Esophagus (tissue), 2 donors: Measurements from ENCODE around the gene SPAM1. TPM values are rescaled to one million over a fixed set of nuclear protein-coding genes. Genes with fewer than 3 reads are reported as not detected.

Source experiments
- H3K27ac ChIP-seq, 2 donors: one replicate each; pipeline ENCODE4 v1.5.1; 2013; ENCODE audit warnings: low read depth in 2 of 2, mild to moderate bottlenecking in 2 of 2, inconsistent platforms in 1 of 2, low read length in 1 of 2, moderate library complexity in 1 of 2
- H3K27me3 ChIP-seq, 2 donors: one replicate each; pipeline ENCODE4 v1.6.1; 2013; ENCODE audit warnings: low read length in 2 of 2, control low read depth in 1 of 2, mild to moderate bottlenecking in 1 of 2; ENCODE audit not compliant: insufficient read depth in 2 of 2, control insufficient read depth in 1 of 2
- H3K36me3 ChIP-seq, 2 donors: one replicate each; pipeline ENCODE4 v1.6.1; 2013; ENCODE audit warnings: low read length in 1 of 2; ENCODE audit not compliant: control insufficient read depth in 2 of 2, insufficient read depth in 2 of 2
- H3K4me1 ChIP-seq, 2 donors: one replicate each; pipeline ENCODE4 v1.6.1; 2013; ENCODE audit warnings: low read length in 1 of 2; ENCODE audit not compliant: control insufficient read depth in 2 of 2, insufficient read depth in 2 of 2
- H3K4me3 ChIP-seq, 2 donors: one replicate each; pipeline ENCODE4 v1.5.1; 2013; ENCODE audit warnings: low read length in 2 of 2, mild to moderate bottlenecking in 2 of 2, low read depth in 1 of 2, moderate library complexity in 1 of 2
- H3K9me3 ChIP-seq, 2 donors: one replicate each; pipeline ENCODE4 v1.6.1; 2013; ENCODE audit warnings: mild to moderate bottlenecking in 2 of 2, low read depth in 1 of 2, low read length in 1 of 2, moderate library complexity in 1 of 2; ENCODE audit not compliant: control insufficient read depth in 2 of 2, insufficient read depth in 1 of 2
- WGBS, 2 donors: extraction: QIAGEN DNeasy Blood & Tissue Kit; methylation state at CpG; one replicate each; pipeline ENCODE4 v1.1.7; 2013; 5-methylcytosine and 5-hydroxymethylcytosine counted together
- polyA plus RNA-seq, 2 donors: library from polyadenylated mRNA; stranded (reverse); fragments of 200-250 nt; gene quantifications; one replicate each; pipeline ENCODE4 v1.2.3, GENCODE V29; 2013
- donor health status: healthy with polysubstance abuse.
- donor health status: Bipolar disorder and iron deficiency.

Gene SPAM1
- polyA plus RNA-seq, 2 donors: not detected

GRCh38 chr7:123977081-123977480, 52.0 kb downstream of the SPAM1 start:
- Histone ChIP-seq H3K27ac (no peak overlapping the region), H3K4me1 (no peaks in the 10 kb centered on the region), H3K36me3 (no peaks in the 10 kb centered on the region), H3K9me3 (no peaks in the 10 kb centered on the region), H3K4me3 (no peak overlapping the region), H3K27me3 (no peaks in the 10 kb centered on the region)

- Histone ChIP-seq H3K4me3 (no peak overlapping the region), H3K27ac (no peak overlapping the region), H3K27me3 (no peaks in the 10 kb centered on the region), H3K36me3 (no peaks in the 10 kb centered on the region), H3K4me1 (no peaks in the 10 kb centered on the region), H3K9me3 (no peaks in the 10 kb centered on the region)
These were observed 54.8 kb downstream of the SPAM1 start for GRCh38 chr7:123979876-123980275.

GRCh38 chr7:123987445-123987844, 62.4 kb downstream of the SPAM1 start:
- Histone ChIP-seq H3K27me3 (no peaks in the 10 kb centered on the region), H3K4me3 (no peak overlapping the region), H3K4me1 (no peaks in the 10 kb centered on the region), H3K9me3 (no peaks in the 10 kb centered on the region), H3K27ac (no peak overlapping the region), H3K36me3 (no peaks in the 10 kb centered on the region)
- WGBS, 2 donors: 47 to 66% methylated on average over 2 of the region's 2 CpGs

- WGBS, 2 donors: 69 to 71% methylated on average over 2 of the region's 2 CpGs
- Histone ChIP-seq H3K4me3 (no peak overlapping the region), H3K27me3 (no peaks in the 10 kb centered on the region), H3K9me3 (no peaks in the 10 kb centered on the region), H3K27ac (no peak overlapping the region), H3K4me1 (no peaks in the 10 kb centered on the region), H3K36me3 (no peaks in the 10 kb centered on the region)
These were observed 68.0 kb downstream of the SPAM1 start for GRCh38 chr7:123992913-123993518.

GRCh38 chr7:123993996-123994395, 69.0 kb downstream of the SPAM1 start:
- Histone ChIP-seq H3K4me1 (no peaks in the 10 kb centered on the region), H3K9me3 (no peaks in the 10 kb centered on the region), H3K4me3 (no peak overlapping the region), H3K27ac (no peak overlapping the region), H3K36me3 (no peaks in the 10 kb centered on the region), H3K27me3 (no peaks in the 10 kb centered on the region)
- WGBS, 2 donors: 67 to 88% methylated on average over 2 of the region's 2 CpGs

GRCh38 chr7:123994449-123994848, 69.4 kb downstream of the SPAM1 start:
- Histone ChIP-seq H3K9me3 (no peaks in the 10 kb centered on the region), H3K4me1 (no peaks in the 10 kb centered on the region)

GRCh38 chr7:123995617-123996326, 70.7 kb downstream of the SPAM1 start:
- H3K4me3 ChIP-seq: no peak overlapping the region
- no peak overlapping the region for H3K27ac ChIP-seq
- no peaks in the 10 kb centered on the region for H3K9me3 ChIP-seq
- H3K36me3 ChIP-seq: no peaks in the 10 kb centered on the region
- no peaks in the 10 kb centered on the region for H3K4me1 ChIP-seq
- WGBS, 2 donors: 86 to 89% methylated on average over 10 of the region's 10 CpGs
- H3K27me3 ChIP-seq: no peaks in the 10 kb centered on the region

More at GRCh38 chr7:123994449-123994848, 69.4 kb downstream of the SPAM1 start:
- H3K4me3 ChIP-seq: no peak overlapping the region
- no peak overlapping the region for H3K27ac ChIP-seq
- no peaks in the 10 kb centered on the region for H3K27me3 ChIP-seq
- no peaks in the 10 kb centered on the region for H3K36me3 ChIP-seq

GRCh38 chr7:123996327-123996625, 71.2 kb downstream of the SPAM1 start:
- Histone ChIP-seq H3K27me3 (no peaks in the 10 kb centered on the region), H3K9me3 (no peaks in the 10 kb centered on the region), H3K4me3 (no peak overlapping the region), H3K36me3 (no peaks in the 10 kb centered on the region), H3K27ac (no peak overlapping the region), H3K4me1 (no peaks in the 10 kb centered on the region)
- WGBS, 2 donors: 94 to 95% methylated on average over 6 of the region's 6 CpGs

GRCh38 chr7:123998921-123999320, 73.9 kb downstream of the SPAM1 start:
- no peak overlapping the region for H3K4me3 ChIP-seq
- H3K36me3 ChIP-seq: no peaks in the 10 kb centered on the region
- H3K4me1 ChIP-seq: no peaks in the 10 kb centered on the region
- H3K27ac ChIP-seq: no peak overlapping the region
- H3K27me3 ChIP-seq: no peaks in the 10 kb centered on the region
- H3K9me3 ChIP-seq: peaks cover 0 to 1% of the 10 kb centered on the region in 2 donors
- 90% methylated on average over 5 of the region's 5 CpGs for WGBS, 2 donors

GRCh38 chr7:123999703-124000102, 74.7 kb downstream of the SPAM1 start:
- H3K36me3 ChIP-seq: no peaks in the 10 kb centered on the region
- no peak overlapping the region for H3K4me3 ChIP-seq
- H3K9me3 ChIP-seq: peaks cover 5 to 6% of the 10 kb centered on the region in 2 donors
- H3K27me3 ChIP-seq: no peaks in the 10 kb centered on the region
- H3K4me1 ChIP-seq: no peaks in the 10 kb centered on the region
- 92 to 93% methylated on average over 3 of the region's 3 CpGs for WGBS, 2 donors
- H3K27ac ChIP-seq: no peak overlapping the region
